A549 (cell line): ENCODE data around the gene SCTR. TPM values are rescaled to one million over a fixed set of nuclear protein-coding genes. Genes with fewer than 3 reads are reported as not detected.
A peak's percentile ranks its signal among the peaks of the same experiment; 100 is the strongest.

Experiments used
- ATAC-seq, 2 experiments: fragments of 200-7000 bp in 1 of 2; fragments of >200 bp in 1 of 2; cut with Nextera tagmentation in 1 of 2; cut with Tn5 transposase in 1 of 2; 3 replicates each; pipeline versions ENCODE4 v1.8.0 to v1.9.1; 2018 to 2020; ENCODE audit warnings: mild to moderate bottlenecking in 1 of 2, moderate library complexity in 1 of 2
- CTCF ChIA-PET: fragments of 300-600 bp; sonication (Branson Sonifier 250); formaldehyde crosslinking; extraction: SDS; loops from one replicate; lab custom pipeline; 2021; ENCODE audit warnings: antibody characterized with exemption, inconsistent platforms; lab: Yijun Ruan, JAX
- POLR2A ChIA-PET: fragments of 350-600 bp; formaldehyde crosslinking; extraction: SDS; loops from one replicate; lab custom pipeline; 2021; ENCODE audit warnings: antibody characterized with exemption, inconsistent platforms; lab: Yijun Ruan, JAX
- DNase-seq, 2 experiments: peaks; one replicate each; pipeline versions ENCODE4 v3.0.0 to v3.0.0-alpha.2; 2011 to 2016; ENCODE audit warnings: low read depth in 1 of 2, low spot score in 1 of 2
- FAIRE-seq: peaks from 2 replicates; lab custom pipeline; 2011; peaks lifted over from hg19 to GRCh38; lab: Jason Lieb, UNC
- H3K27ac ChIP-seq, 2 experiments: fragments of >200 bp; sonication (Bioruptor Twin); formaldehyde crosslinking; 3 replicates each; pipeline ENCODE4 v1.5.1; 2016 to 2017
- H3K4me1 ChIP-seq: fragments of >200 bp; sonication (Bioruptor Twin); formaldehyde crosslinking; 3 replicates; pipeline ENCODE4 v1.6.1; 2016
- H3K4me2 ChIP-seq: fragments of >200 bp; sonication (Bioruptor Twin); formaldehyde crosslinking; 3 replicates; pipeline ENCODE4 v1.6.1; 2016
- H3K4me3 ChIP-seq: fragments of >200 bp; sonication (Bioruptor Twin); formaldehyde crosslinking; 3 replicates; pipeline ENCODE4 v1.5.1; 2016
- H3K9me3 ChIP-seq: fragments of >200 bp; sonication (Bioruptor Twin); formaldehyde crosslinking; 3 replicates; pipeline ENCODE4 v1.6.1; 2016
- CBX2 ChIP-seq: fragments of 200-600 bp; sonication (generic); IDR thresholded peaks from 2 replicates; pipeline ENCODE4 v1.6.1; 2016; ENCODE audit warnings: low read depth, mild to moderate bottlenecking, borderline replicate concordance
- CEBPB ChIP-seq, 2 experiments: fragments of >200 bp in 1 of 2; sonication (Bioruptor Twin) in 1 of 2; formaldehyde crosslinking in 1 of 2; IDR thresholded peaks; 2 replicates each; pipeline ENCODE4 v1.6.1; 2012 to 2016
- CHD4 ChIP-seq: fragments of 200-600 bp; sonication (generic); IDR thresholded peaks from 2 replicates; pipeline ENCODE4 v1.6.1; 2016; ENCODE audit warnings: antibody characterized with exemption, mild to moderate bottlenecking, borderline replicate concordance
- E2F6 ChIP-seq: IDR thresholded peaks from 2 replicates; pipeline ENCODE4 v1.6.1; 2012; ENCODE audit warnings: low read depth, borderline replicate concordance
- EHF ChIP-seq: fragments of 250-450 bp; sonication (Bioruptor Pico); IDR thresholded peaks from 2 replicates; pipeline ENCODE4 v1.5.0; 2020; ENCODE audit warnings: mild to moderate bottlenecking
- EHMT2 ChIP-seq: fragments of 200-600 bp; sonication (generic); IDR thresholded peaks from 2 replicates; pipeline ENCODE4 v1.6.1; 2016; ENCODE audit warnings: antibody characterized with exemption, low read depth, mild to moderate bottlenecking, moderate library complexity
- ELK1 ChIP-seq: fragments of 150-350 bp; IDR thresholded peaks from 2 replicates; pipeline ENCODE4 v1.6.1; 2014; ENCODE audit warnings: low read depth, mild to moderate bottlenecking, low read length
- ESRRA ChIP-seq: fragments of 150-350 bp; IDR thresholded peaks from 2 replicates; pipeline ENCODE4 v1.6.1; 2014; ENCODE audit warnings: mild to moderate bottlenecking, low read length, borderline replicate concordance
- FOSB ChIP-seq: fragments of 250-450 bp; sonication (Bioruptor Pico); IDR thresholded peaks from 2 replicates; pipeline ENCODE4 v1.5.0; 2020; ENCODE audit warnings: mild to moderate bottlenecking, moderate library complexity
- FOXS1 ChIP-seq: fragments of 250-450 bp; sonication (Bioruptor Pico); IDR thresholded peaks from 2 replicates; pipeline ENCODE4 v1.5.0; 2020; ENCODE audit warnings: mild to moderate bottlenecking, moderate library complexity
- HDAC2 ChIP-seq: fragments of 200-600 bp; sonication (generic); IDR thresholded peaks from 2 replicates; pipeline ENCODE4 v1.6.1; 2016
- HOXB13 ChIP-seq: fragments of 250-450 bp; sonication (Bioruptor Pico); IDR thresholded peaks from 2 replicates; pipeline ENCODE4 v1.5.0; 2020; ENCODE audit warnings: low read depth, mild to moderate bottlenecking, moderate library complexity
- HOXB5 ChIP-seq: fragments of 250-450 bp; sonication (Bioruptor Pico); IDR thresholded peaks from 2 replicates; pipeline ENCODE4 v1.5.0; 2020; ENCODE audit warnings: mild to moderate bottlenecking, moderate library complexity
- JUN ChIP-seq, 2 experiments: fragments of >200 bp; sonication (Bioruptor Twin); formaldehyde crosslinking; IDR thresholded peaks; 2 replicates in 1 of 2; 3 replicates in 1 of 2; pipeline ENCODE4 v1.6.1; 2016 to 2017
- MAFK ChIP-seq: fragments of 450-650 bp; IDR thresholded peaks from 2 replicates; pipeline ENCODE4 v1.6.1; 2014; ENCODE audit not compliant: partially characterized antibody
- MYC ChIP-seq: IDR thresholded peaks from 2 replicates; pipeline ENCODE4 v1.6.1; 2012; ENCODE audit warnings: mild to moderate bottlenecking, inconsistent platforms, low read length, improper control_type of control experiment, borderline replicate concordance
- PBX3 ChIP-seq: IDR thresholded peaks from 2 replicates; pipeline ENCODE4 v1.6.1; 2012
- POLR2A ChIP-seq: IDR thresholded peaks from 2 replicates; pipeline ENCODE4 v1.6.1; 2012; ENCODE audit warnings: mild to moderate bottlenecking, low read length
- RCOR1 ChIP-seq: fragments of 150-350 bp; IDR thresholded peaks from 2 replicates; pipeline ENCODE4 v1.6.1; 2014; ENCODE audit warnings: antibody characterized with exemption, low read length, low read depth
- TFCP2L1 ChIP-seq: fragments of 250-450 bp; sonication (Bioruptor Pico); IDR thresholded peaks from 2 replicates; pipeline ENCODE4 v1.5.0; 2021; ENCODE audit warnings: mild to moderate bottlenecking
- ZC3H11A ChIP-seq: fragments of 450-650 bp; IDR thresholded peaks from 2 replicates; pipeline ENCODE4 v1.6.1; 2014; ENCODE audit warnings: antibody characterized with exemption, mild to moderate bottlenecking
- ZNF302 ChIP-seq: fragments of 250-450 bp; sonication (Bioruptor Pico); IDR thresholded peaks from 2 replicates; pipeline ENCODE4 v1.9.0; 2021; ENCODE audit warnings: inconsistent platforms, mild to moderate bottlenecking, moderate library complexity
- ZSCAN20 ChIP-seq: fragments of 250-450 bp; sonication (Bioruptor Pico); IDR thresholded peaks from 2 replicates; pipeline ENCODE4 v1.8.0; 2022; ENCODE audit warnings: mild to moderate bottlenecking, moderate library complexity
- WGBS: methylation state at CpG from one replicate; pipeline ENCODE4 v1.1.6; 2017; ENCODE audit errors: missing lambda C conversion rate; 5-methylcytosine and 5-hydroxymethylcytosine counted together
- polyA minus RNA-seq: library from RNA; depleted of rRNA, polyadenylated mRNA; stranded (reverse); fragments of >200 nt; gene quantifications from 2 replicates; pipeline ENCODE4 v1.2.3, GENCODE V29; 2011; rRNA and poly(A)+ RNA removed
- polyA plus RNA-seq, 4 experiments: library from polyadenylated mRNA; depleted of rRNA in 3 of 4; stranded (reverse); fragments of >200 nt; fragmentation: RNase III in 1 of 4; extraction: RNeasy Plus Mini Kit Qiagen cat#74134 plus additional on column Dnase treatment in 1 of 4; gene quantifications; 2 replicates in 3 of 4; 3 replicates in 1 of 4; pipeline ENCODE4 v1.2.3, GENCODE V29; 2011 to 2017

The SCTR gene
- polyA plus RNA-seq (2011; rRNA removed) = not detected in 2 replicates
- polyA plus RNA-seq (2012; cell fraction: cytosol; rRNA removed) = not detected in 2 replicates
- not detected in 2 replicates for polyA plus RNA-seq (2012; cell fraction: nucleus; rRNA removed)
- polyA plus RNA-seq (2017; fragmentation: RNase III; extraction: RNeasy Plus Mini Kit Qiagen cat#74134 plus additional on column Dnase treatment) = not detected in 3 replicates
- polyA minus RNA-seq = not detected in 2 replicates

GRCh38 chr2:119523952-119524694, at the start of gene SCTR:
Gene SCTR, minus strand, starts transcription at chr2:119524483. Its CDS starts 257 bp downstream, at chr2:119524226.
- no peak for FAIRE-seq
- ATAC-seq = peak; percentile 60 to 75
- no peak within 1 kb of the TSS for H3K27ac ChIP-seq
- POLR2A ChIA-PET = no interaction called here
- TF ChIP-seq MAFK (no peak), ZSCAN20 (no peak), EHMT2 (no peak), FOSB (no peak), E2F6 (no peak), EHF (CRISPR knock-in tag) (no peak), FOXS1 (CRISPR knock-in tag) (no peak), ELK1 (no peak), ZC3H11A (no peak), TFCP2L1 (no peak), JUN (IDR thresholded peaks at IDR 0.05) (no peak), CEBPB (IDR thresholded peaks at IDR 0.05) (no peak), HOXB5 (no peak), MYC (no peak), CHD4 (no peak), ZNF302 (CRISPR knock-in tag) (no peak), HOXB13 (CRISPR knock-in tag) (no peak)
- TF ChIP-seq, all 56 proteins: peak for 0
- Histone ChIP-seq H3K9me3 (no peaks in the 10 kb centered on the region), H3K4me1 (no peaks in the 10 kb centered on the region), H3K4me2 (peak within 1 kb of the TSS; percentile 72), H3K4me3 (peak within 1 kb of the TSS; percentile 24)
- 48% methylated on average over 32 of the region's 74 CpGs for WGBS
- peak in 1 of 2 experiments; percentile 21 for DNase-seq
- CTCF ChIA-PET = interaction anchor here (0.7 to 1.2 kb wide), 2 partner anchors 9 to 48 kb away, joined by 3 read pairs; no protein-coding TSS in a partner anchor

- no peak for FAIRE-seq
- CTCF ChIA-PET = no interaction called here
- Histone ChIP-seq H3K4me3 (no peak overlapping the region), H3K27ac (no peak overlapping the region), H3K9me3 (no peaks in the 10 kb centered on the region), H3K4me2 (no peak overlapping the region), H3K4me1 (no peaks in the 10 kb centered on the region)
- ATAC-seq = no peak
- DNase-seq = no peak
- POLR2A ChIA-PET = no interaction called here
- TF ChIP-seq FOXS1 (CRISPR knock-in tag) (no peak), ESRRA (no peak), RCOR1 (no peak), PBX3 (no peak), CBX2 (no peak), HDAC2 (no peak), POLR2A (no peak)
Observed at GRCh38 chr2:119567292-119567691, 43.0 kb upstream of the SCTR start.
